Measurements from ENCODE around the gene SERTAD2.

SERTAD2 gene

DNA sequence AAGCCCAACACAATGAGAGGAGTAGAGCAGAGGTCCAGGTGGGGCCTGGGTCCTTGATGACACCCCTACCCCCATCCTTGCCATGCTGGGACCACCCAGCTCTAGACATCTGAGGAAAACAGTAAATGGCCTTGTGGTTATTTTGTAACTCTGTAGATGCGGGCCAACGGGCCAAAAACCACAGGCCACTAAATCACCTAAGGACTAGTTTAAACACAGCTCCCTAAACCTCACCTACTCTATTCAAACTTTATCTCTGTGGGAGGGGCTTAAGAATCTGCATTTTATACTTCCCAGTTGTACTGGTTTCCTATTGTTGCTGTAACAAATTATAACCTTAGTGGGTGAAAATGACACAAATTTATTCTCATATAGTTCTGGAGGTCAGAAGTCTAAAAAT, 19.0 kb upstream of the SERTAD2 start:
- no peak for DNase-seq

DNA sequence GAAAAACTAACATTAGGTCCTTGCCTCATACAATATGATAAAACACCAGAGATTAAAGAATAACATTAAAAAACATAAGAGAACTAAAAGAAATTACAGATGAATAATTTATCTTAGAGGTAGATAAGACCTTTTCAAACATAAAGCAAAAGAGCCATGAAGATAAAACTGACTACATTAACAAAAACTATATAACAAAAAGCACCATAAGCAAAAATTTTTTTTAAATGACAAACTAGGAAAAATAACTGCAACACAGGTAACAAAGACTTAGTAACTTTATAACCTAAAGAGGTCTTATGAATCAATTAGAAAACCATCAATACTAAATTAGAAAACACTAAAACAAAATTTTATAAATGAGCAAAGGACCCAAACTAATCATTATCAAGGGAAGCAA, 16.3 kb upstream of the SERTAD2 start:
- no peak for DNase-seq

- no peak for DNase-seq
Observed at GRCh38 chr2:64669288-64669687, 15.6 kb upstream of the SERTAD2 start.

DNA sequence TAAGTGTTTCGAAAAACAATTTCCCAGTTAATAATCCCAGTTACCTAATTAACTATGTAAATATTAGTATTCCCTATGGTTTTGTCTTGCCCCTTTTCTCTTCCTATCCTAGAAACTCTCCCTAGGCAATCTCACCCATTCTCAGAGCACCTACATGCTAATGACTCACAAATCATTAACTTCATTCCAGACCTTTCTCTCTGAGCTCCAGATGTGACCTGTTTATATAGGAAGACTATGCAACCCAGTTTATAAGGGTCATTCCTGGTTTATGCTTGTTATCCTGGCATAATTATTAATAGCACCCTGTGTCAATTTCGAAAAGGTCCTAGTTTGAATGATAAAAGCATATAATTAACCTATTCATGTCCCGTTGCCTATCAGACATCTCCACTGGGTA, 14.8 kb upstream of the SERTAD2 start:
- no peak for DNase-seq

DNA sequence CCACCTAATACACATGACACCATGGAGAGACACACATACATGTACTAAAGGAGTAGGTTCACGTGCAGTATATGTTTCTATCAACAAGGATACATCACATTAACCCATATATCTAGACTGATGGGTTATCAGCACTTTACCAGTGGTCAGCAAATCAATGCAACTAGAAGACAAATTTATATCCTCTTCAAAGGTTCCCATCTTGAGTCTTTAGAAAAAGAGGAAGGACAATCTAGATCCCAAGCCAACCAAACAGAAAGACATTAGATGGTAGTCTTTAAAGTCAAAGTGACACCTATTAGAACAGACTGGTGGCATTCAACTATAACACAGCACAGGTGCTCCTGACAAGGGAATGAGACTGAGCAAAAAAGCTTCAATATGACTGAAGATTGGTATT, 13.8 kb upstream of the SERTAD2 start:
- no peak for DNase-seq

GRCh38 chr2:64666810-64667438, 13.2 kb upstream of the SERTAD2 start:
- DNase-seq = no peak

GRCh38 chr2:64665709-64666108, 12.0 kb upstream of the SERTAD2 start:
- no peak for DNase-seq

GRCh38 chr2:64663402-64663801, 9.7 kb upstream of the SERTAD2 start:
- no peak for DNase-seq

DNA sequence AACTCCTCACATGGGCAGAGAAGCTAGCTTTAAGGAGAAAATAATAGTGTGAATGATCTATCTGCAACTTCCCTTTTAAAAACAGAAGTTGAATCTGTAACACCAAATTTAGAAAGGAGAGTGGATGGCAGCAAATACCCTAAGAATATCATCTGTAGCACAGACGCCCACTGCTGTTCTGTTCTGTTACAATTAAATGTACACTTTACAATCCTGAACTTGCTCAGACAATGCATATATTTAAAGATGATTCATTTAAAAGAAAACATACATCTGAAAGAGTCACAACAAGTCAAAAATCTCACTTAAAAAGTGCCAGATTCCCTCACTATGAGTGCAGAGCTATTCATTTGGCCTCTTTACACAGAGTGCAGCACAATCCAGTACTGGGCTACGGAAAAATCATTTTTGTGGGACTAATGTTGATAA, 8.0 kb upstream of the SERTAD2 start:
- no peak for DNase-seq

GRCh38 chr2:64659252-64659651, 5.5 kb upstream of the SERTAD2 start:
- no peak for DNase-seq

- no peak for DNase-seq
Observed at GRCh38 chr2:64658269-64658668, 4.6 kb upstream of the SERTAD2 start.

GRCh38 chr2:64657411-64657810, 3.7 kb upstream of the SERTAD2 start:
- DNase-seq = no peak

- no peak for DNase-seq
Observed at GRCh38 chr2:64656379-64656778, 2.7 kb upstream of the SERTAD2 start.

- no peak for DNase-seq
Observed at GRCh38 chr2:64655873-64656272, 2.2 kb upstream of the SERTAD2 start.

DNA sequence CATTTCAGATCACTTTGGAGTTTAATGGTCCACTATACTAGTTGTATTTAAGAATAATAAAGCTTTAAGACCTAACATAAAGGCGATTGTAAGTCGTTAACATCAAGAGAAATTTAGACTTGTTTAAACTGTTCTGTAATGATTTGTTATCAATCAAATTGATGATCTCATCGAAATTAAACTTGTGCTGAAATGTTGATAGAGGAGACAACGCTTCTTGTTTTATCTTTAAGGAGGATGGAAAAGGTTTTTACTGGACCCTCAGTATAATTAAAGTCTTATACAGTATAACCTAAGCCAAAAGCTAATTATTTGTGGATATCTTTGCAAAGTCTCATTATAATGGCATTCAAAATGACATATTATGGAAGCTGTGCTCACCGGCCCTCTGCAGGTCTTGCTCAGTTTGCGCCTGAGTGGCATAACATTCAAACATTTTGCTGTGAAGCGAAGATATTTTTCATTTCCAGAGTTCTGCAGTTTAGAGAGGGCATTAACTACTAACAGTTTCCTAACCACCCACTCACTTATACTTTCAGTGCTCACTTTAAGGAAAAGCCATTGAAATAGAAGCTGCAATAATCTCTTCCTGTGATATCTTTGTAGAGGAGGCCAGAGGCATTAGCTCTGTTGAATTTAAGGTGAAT, 1.4 kb upstream of the SERTAD2 start:
- no peak for DNase-seq

- DNase-seq = peak; percentile 78 to 80
Observed at GRCh38 chr2:64654063-64654811, 524 bp upstream of the SERTAD2 start.

DNA sequence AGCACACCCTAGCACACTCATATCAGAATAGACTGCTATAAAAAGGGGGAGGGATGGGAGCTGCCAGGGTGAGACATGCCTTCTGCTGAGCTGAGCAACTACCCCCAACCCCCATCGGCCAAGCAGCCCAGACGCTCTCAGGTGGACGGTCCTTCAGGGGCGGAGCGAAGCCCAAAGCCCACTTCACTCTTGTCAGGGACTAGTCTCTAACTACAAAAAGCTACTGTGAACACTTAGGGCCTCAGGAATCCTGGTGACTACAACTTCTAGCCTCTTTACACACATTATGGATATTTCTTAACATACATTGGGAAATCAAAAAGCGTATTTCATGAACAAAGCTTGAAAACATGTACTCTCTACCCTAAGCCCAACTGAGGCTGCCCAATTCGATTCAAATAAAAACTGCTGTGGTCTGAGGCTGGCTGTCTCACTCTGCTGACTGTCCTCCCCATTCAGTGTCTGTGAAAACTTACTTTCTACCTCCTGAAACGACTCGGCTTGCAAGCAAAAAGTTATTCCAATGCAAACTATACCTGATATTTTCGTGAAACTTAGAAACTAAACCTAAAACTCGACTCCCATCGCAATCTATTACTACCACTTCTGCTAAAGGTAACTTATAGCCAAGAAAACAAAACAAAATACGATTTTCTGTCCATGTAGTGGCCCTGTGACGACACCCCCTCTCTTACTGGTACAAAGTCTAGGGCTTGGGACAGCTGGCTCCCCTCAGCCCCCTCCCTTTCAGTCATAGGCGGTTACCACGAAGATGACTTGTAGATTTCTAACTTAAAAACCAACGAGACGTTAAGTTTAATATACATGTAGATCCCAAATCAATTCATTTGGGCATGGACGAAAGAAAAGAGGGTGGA, 1.2 kb downstream of the SERTAD2 start:
- DNase-seq = peak in 1 of 2 experiments; percentile 52

GRCh38 chr2:64651590-64651989, 2.1 kb downstream of the SERTAD2 start:
- no peak for DNase-seq

DNA sequence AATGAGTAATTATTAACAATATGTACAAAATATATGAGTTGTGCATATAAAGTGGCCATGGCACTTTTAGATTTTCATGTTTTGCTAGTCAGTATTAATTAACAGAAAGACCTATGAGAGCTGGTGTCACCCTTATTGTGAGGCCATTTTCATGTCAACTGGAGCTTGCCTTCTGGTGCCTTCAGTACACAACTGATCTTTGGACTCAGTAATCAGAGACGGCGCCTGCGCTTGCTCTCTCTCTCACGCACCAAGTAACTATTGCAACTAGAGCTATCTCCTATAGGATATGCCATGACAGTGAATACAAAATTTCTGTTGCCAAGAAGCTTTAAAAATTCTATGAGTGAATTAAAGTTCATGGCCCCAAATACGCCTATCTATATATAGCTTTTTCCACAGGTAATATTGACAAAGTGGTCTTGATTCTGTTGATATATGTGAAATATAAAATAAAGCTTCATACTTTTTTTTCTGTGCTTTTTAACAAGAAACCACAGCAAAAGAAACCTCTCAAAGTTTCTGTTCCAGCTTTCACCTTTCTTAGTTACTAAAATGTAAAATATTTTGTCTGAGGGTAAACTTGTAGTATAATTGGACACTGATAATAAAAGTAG, 2.9 kb downstream of the SERTAD2 start:
- no peak for DNase-seq

DNA sequence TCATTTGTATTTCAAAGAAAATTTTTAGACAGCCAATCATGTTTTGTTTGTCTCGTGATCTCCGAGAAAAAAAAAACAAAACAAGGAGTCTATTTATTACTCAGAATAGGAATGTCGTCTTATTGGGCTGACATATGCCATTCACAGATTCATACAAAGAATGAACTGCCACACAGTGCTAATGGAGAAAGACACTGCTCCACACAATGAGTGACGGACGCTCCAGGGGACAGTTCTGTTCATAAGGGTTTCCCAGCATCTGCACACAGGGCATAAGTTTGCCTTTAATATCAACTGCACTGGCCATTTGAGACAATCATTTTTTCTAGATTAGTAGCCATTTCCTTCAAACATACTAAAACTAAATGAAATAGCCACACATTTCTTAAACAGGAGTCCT, 3.4 kb downstream of the SERTAD2 start:
- no peak for DNase-seq

DNA sequence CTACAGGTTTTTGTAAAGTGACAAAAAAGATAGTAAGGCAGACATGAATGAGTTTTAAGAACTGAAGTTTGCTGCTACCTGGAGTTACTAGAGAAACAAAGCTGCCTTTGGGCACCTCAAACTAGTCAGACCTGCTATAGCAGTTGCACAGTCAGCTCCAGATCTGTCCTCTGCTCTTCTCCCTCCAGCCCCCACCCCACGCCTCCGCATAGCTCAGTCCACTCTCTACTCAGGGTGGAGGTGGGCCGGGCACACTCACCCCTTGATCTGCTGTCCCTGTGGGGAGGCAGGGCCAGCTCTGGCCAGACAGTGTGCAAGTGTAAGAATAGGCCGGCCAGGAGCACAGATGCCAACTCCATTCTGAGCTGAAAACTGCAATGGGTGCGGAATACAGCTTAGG, 4.1 kb downstream of the SERTAD2 start:
- DNase-seq = no peak

GRCh38 chr2:64649013-64649484, 4.7 kb downstream of the SERTAD2 start:
- DNase-seq = no peak
